Keratinocyte (primary cell): ENCODE data around the gene SEBOX. TPM values are rescaled to one million over a fixed set of nuclear protein-coding genes. Genes with fewer than 3 reads are reported as not detected.
A peak's percentile ranks its signal among the peaks of the same experiment; 100 is the strongest.

Experiments used
- DNase-seq: peaks from one replicate; pipeline ENCODE4 v3.0.0-alpha.2; 2011; ENCODE audit warnings: low read depth, missing footprints, low spot score
- FAIRE-seq: peaks from 2 replicates; lab custom pipeline; 2011; peaks lifted over from hg19 to GRCh38; lab: Jason Lieb, UNC
- H2AFZ ChIP-seq: 2 replicates; pipeline ENCODE4 v1.6.0; 2012; ENCODE audit warnings: low read length, control low read depth, inconsistent platforms; ENCODE audit not compliant: control insufficient read depth
- H3K27ac ChIP-seq: 2 replicates; pipeline ENCODE4 v1.5.1; 2011; ENCODE audit warnings: low read length; ENCODE audit not compliant: control insufficient read depth, insufficient read depth
- H3K27me3 ChIP-seq: 3 replicates; pipeline ENCODE4 v1.6.0; 2011; ENCODE audit warnings: low read length; ENCODE audit not compliant: control insufficient read depth, insufficient read depth; ENCODE audit errors: extremely low read depth
- H3K36me3 ChIP-seq, 2 experiments: 2 replicates in 1 of 2; 3 replicates in 1 of 2; pipeline ENCODE4 v1.5.1; 2011; ENCODE audit warnings: low read length in 2 of 2, mild to moderate bottlenecking in 1 of 2; ENCODE audit not compliant: control insufficient read depth in 2 of 2, insufficient read depth in 2 of 2; ENCODE audit errors: extremely low read depth in 1 of 2
- H3K4me1 ChIP-seq: 3 replicates; pipeline ENCODE4 v1.5.1; 2011; ENCODE audit warnings: low read length; ENCODE audit not compliant: control insufficient read depth, insufficient read depth; ENCODE audit errors: extremely low read depth
- H3K4me2 ChIP-seq: 3 replicates; pipeline ENCODE4 v1.6.0; 2011; ENCODE audit warnings: low read depth, low read length; ENCODE audit not compliant: control insufficient read depth, insufficient read depth; ENCODE audit errors: extremely low read depth
- H3K4me3 ChIP-seq, 3 experiments: fragments of 200-600 bp in 1 of 3; sonication (generic) in 1 of 3; 2 replicates in 2 of 3; 3 replicates in 1 of 3; pipeline ENCODE4 v1.5.1; 2011 to 2016; ENCODE audit warnings: low read length in 3 of 3, mild to moderate bottlenecking in 3 of 3, control low read depth in 2 of 3, inconsistent platforms in 1 of 3, low read depth in 1 of 3, mixed read lengths in 1 of 3, mixed run types in 1 of 3, moderate library complexity in 1 of 3; ENCODE audit not compliant: control insufficient read depth in 2 of 3, insufficient read depth in 2 of 3; ENCODE audit errors: extremely low read depth in 1 of 3
- H3K79me2 ChIP-seq: 2 replicates; pipeline ENCODE4 v1.6.0; 2012; ENCODE audit warnings: low read length; ENCODE audit not compliant: control insufficient read depth, insufficient read depth
- H3K9ac ChIP-seq: 3 replicates; pipeline ENCODE4 v1.6.0; 2011; ENCODE audit warnings: low read length; ENCODE audit not compliant: control insufficient read depth, insufficient read depth; ENCODE audit errors: extremely low read depth
- H3K9me1 ChIP-seq: 3 replicates; pipeline ENCODE4 v1.6.0; 2011; ENCODE audit warnings: low read length; ENCODE audit not compliant: control insufficient read depth, insufficient read depth; ENCODE audit errors: extremely low read depth
- H3K9me3 ChIP-seq: 2 replicates; pipeline ENCODE4 v1.5.1; 2012; ENCODE audit warnings: low read depth, low read length; ENCODE audit not compliant: control insufficient read depth
- H4K20me1 ChIP-seq: 3 replicates; pipeline ENCODE4 v1.6.0; 2011; ENCODE audit warnings: low read length; ENCODE audit not compliant: control insufficient read depth, insufficient read depth; ENCODE audit errors: extremely low read depth
- EZH2 ChIP-seq: IDR thresholded peaks from one replicate; pipeline ENCODE4 v1.6.1; 2012; ENCODE audit warnings: inconsistent platforms, mild to moderate bottlenecking, low read length, moderate library complexity
- dilution Hi-C: fragments of 300-500 bp; cut with MboI; formaldehyde crosslinking; loops from one replicate; pipeline ENCODE4 v1.7.0; 2020; ENCODE audit warnings: low sequenced_read_pairs; ENCODE audit not compliant: extremely low pct_ligation_motif_present
- polyA plus RNA-seq, 5 experiments: library from polyadenylated mRNA; depleted of rRNA in 3 of 5; stranded (reverse) in 3 of 5; stranded (forward) in 1 of 5; unstranded in 1 of 5; fragments of >200 nt; gene quantifications; 1 replicate in 1 of 5; 2 replicates in 3 of 5; 3 replicates in 1 of 5; pipeline versions ENCODE4 v1.2.1 to v1.2.3, GENCODE V29; 2011 to 2012; ENCODE audit warnings: missing spikeins in 2 of 5, low read depth in 1 of 5, low replicate concordance in 1 of 5
- TF ChIP-seq, protein P1 (sequence below), 3 experiments: IDR thresholded peaks in 1 of 3; conservative IDR thresholded peaks in 1 of 3; optimal IDR thresholded peaks in 1 of 3; 2 replicates in 2 of 3; 3 replicates in 1 of 3; pipeline versions ENCODE3 to v1.5.1; 2011; ENCODE audit warnings: low read length in 3 of 3, mild to moderate bottlenecking in 3 of 3, moderate library complexity in 2 of 3, control low read depth in 1 of 3, inconsistent platforms in 1 of 3; ENCODE audit not compliant: insufficient read depth in 2 of 3; ENCODE audit errors: extremely low read depth in 1 of 3

The SEBOX gene
- polyA plus RNA-seq, 1 donor (not counting 4 experiments of a cell fraction or from before 2014, with no cell fraction given), result not detected

DNA sequence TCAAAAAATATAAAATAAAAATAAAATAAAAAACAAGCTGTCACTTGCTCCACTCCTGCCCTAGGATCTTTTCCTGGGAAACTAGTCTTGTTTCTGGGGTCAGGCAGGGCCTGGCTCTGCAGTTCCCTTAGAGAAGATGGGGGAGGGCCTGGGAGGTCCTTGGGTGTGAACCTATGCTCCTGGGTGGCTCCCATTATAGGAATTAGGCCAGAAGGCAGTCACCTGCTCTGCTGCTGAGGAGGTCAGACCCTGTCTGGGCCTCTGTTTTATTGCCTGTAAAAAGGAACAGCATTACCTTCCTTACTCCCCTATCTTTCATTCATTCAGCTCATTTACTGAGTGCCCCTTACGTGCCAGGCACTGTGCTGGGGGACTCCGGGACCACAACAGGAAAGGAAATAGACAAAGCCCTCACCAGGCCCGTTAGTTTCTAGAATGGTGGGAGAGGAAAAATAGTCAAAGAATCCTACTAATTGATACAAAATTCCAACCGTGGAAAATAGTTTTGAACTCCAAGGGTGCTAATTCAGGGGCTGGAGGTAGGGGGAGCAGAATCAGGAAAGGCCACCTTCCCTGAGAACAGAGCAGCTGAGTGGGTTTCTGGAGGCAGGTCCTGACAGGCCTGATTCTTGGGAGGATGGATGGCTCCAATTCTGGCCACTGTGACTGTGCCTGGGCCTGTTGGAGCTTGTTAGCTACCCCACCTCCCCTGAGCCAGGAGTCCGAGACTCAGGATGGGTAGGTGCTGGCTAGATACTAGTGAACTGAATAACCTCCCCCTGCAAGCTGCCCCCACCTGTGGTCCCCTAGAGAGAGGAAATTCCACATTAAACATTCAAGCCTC is 42.4 kb upstream of the SEBOX start:
- DNase-seq, result peak; percentile 90
- Histone ChIP-seq H2AFZ (peak overlapping the region; percentile 27), H3K27ac (peak overlapping the region; percentile 19), H3K27me3 (no peaks in the 10 kb centered on the region), H3K4me1 (peaks cover 28% of the 10 kb centered on the region), H4K20me1 (no peaks in the 10 kb centered on the region), H3K4me2 (peak overlapping the region; percentile 58), H3K9ac (no peak overlapping the region), H3K9me3 (no peaks in the 10 kb centered on the region), H3K9me1 (no peaks in the 10 kb centered on the region), H3K4me3 (no peak overlapping the region), H3K36me3 (no peaks in the 10 kb centered on the region), H3K79me2 (no peaks in the 10 kb centered on the region)
- FAIRE-seq, result peak; percentile 98
- no peak for TF ChIP-seq EZH2
- TF ChIP-seq, protein P1, sequence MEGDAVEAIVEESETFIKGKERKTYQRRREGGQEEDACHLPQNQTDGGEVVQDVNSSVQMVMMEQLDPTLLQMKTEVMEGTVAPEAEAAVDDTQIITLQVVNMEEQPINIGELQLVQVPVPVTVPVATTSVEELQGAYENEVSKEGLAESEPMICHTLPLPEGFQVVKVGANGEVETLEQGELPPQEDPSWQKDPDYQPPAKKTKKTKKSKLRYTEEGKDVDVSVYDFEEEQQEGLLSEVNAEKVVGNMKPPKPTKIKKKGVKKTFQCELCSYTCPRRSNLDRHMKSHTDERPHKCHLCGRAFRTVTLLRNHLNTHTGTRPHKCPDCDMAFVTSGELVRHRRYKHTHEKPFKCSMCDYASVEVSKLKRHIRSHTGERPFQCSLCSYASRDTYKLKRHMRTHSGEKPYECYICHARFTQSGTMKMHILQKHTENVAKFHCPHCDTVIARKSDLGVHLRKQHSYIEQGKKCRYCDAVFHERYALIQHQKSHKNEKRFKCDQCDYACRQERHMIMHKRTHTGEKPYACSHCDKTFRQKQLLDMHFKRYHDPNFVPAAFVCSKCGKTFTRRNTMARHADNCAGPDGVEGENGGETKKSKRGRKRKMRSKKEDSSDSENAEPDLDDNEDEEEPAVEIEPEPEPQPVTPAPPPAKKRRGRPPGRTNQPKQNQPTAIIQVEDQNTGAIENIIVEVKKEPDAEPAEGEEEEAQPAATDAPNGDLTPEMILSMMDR (optimal IDR thresholded peaks at IDR 0.05 in 1 of 3, IDR thresholded peaks at IDR 0.05 in 1 of 3, conservative IDR thresholded peaks at IDR 0.05 in 1 of 3; ENCODE audit: extremely low read depth in 1 of 3, insufficient read depth in 2 of 3, low read length in 3 of 3), result peak; percentile 14 to 50 (median 34)
- dilution Hi-C loops, result no loop called here

DNA sequence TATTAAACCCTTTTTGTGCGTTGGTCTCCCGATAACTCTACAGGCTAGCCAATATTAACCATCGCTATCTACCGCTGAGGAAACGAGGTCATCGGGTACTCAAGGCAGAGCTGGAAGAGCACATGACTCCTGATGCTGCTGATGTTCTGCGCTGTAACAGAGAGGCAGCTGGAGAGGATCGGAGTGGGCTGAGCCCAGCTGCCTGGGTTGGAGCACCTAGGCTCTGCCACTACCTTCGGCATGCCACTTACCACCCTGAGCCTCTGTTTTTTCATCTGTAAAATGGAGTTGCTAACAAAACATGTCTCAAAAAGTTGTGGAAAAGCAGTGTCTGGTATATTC is 41.4 kb upstream of the SEBOX start:
- Histone ChIP-seq H3K27me3 (no peaks in the 10 kb centered on the region), H3K9me1 (no peaks in the 10 kb centered on the region), H4K20me1 (no peaks in the 10 kb centered on the region), H3K79me2 (no peaks in the 10 kb centered on the region), H3K4me2 (peak overlapping the region; percentile 67), H2AFZ (peak overlapping the region; percentile 60), H3K4me3 (peak overlapping the region; percentile 36 to 50 (median 39)), H3K9ac (no peak overlapping the region), H3K27ac (no peak overlapping the region), H3K4me1 (peaks cover 36% of the 10 kb centered on the region), H3K9me3 (no peaks in the 10 kb centered on the region), H3K36me3 (no peaks in the 10 kb centered on the region)
- TF ChIP-seq, protein P1 (optimal IDR thresholded peaks at IDR 0.05 in 1 of 3, IDR thresholded peaks at IDR 0.05 in 1 of 3, conservative IDR thresholded peaks at IDR 0.05 in 1 of 3; ENCODE audit: extremely low read depth in 1 of 3, insufficient read depth in 2 of 3, low read length in 3 of 3), result no peak
- no peak for TF ChIP-seq EZH2
- dilution Hi-C loops, result no loop called here
- FAIRE-seq (no peak), DNase-seq (no peak)
